Muscle layer of colon (tissue), 2 donors: Measurements from ENCODE around the gene MACO1.
"Not testable (repeated sequence)": the region's sequence is repeated elsewhere in the genome, so short reads cannot be mapped to it uniquely, and the experiment has no call there.

Source experiments
- H3K27ac ChIP-seq: one replicate; pipeline ENCODE4 v1.7.0; 2013; ENCODE audit warnings: low read depth, mild to moderate bottlenecking, low read length, moderate library complexity
- H3K27me3 ChIP-seq, 2 donors: one replicate each; pipeline ENCODE4 v1.7.0; 2013; ENCODE audit warnings: low read length in 2 of 2, mild to moderate bottlenecking in 2 of 2; ENCODE audit not compliant: insufficient read depth in 2 of 2, control insufficient read depth in 1 of 2
- H3K36me3 ChIP-seq: one replicate; pipeline ENCODE4 v1.7.0; 2013; ENCODE audit warnings: mild to moderate bottlenecking, low read length; ENCODE audit not compliant: insufficient read depth
- H3K4me1 ChIP-seq: one replicate; pipeline ENCODE4 v1.7.0; 2013; ENCODE audit warnings: mild to moderate bottlenecking, low read length; ENCODE audit not compliant: insufficient read depth
- H3K4me3 ChIP-seq, 2 donors: one replicate each; pipeline ENCODE4 v1.7.0; 2013; ENCODE audit warnings: low read length in 2 of 2, low read depth in 1 of 2, mild to moderate bottlenecking in 1 of 2, moderate library complexity in 1 of 2
- H3K9ac ChIP-seq: one replicate; pipeline ENCODE4 v1.7.0; 2013; ENCODE audit warnings: low read length
- H3K9me3 ChIP-seq: one replicate; pipeline ENCODE4 v1.7.0; 2013; ENCODE audit warnings: mild to moderate bottlenecking, low read length
- donor health status: abdominal sarcoma.
- donor health status: Adenocarcinoma of cecum.

The MACO1 gene

GRCh38 chr1:25504706-25505595 is 74.3 kb downstream of the MACO1 start:
- Histone ChIP-seq H3K4me1 (peaks cover 17% of the 10 kb centered on the region), H3K27me3 (no peaks in the 10 kb centered on the region), H3K27ac (no peak overlapping the region), H3K9me3 (no peaks in the 10 kb centered on the region), H3K36me3 (no peaks in the 10 kb centered on the region), H3K9ac (no peak overlapping the region), H3K4me3 (no peak overlapping the region)

- Histone ChIP-seq H3K9me3 (no peaks in the 10 kb centered on the region), H3K4me3 (no peak overlapping the region), H3K27me3 (no peaks in the 10 kb centered on the region), H3K9ac (no peak overlapping the region), H3K4me1 (peaks cover 13% of the 10 kb centered on the region), H3K27ac (no peak overlapping the region), H3K36me3 (no peaks in the 10 kb centered on the region)
Measured at GRCh38 chr1:25505656-25506385, 75.1 kb downstream of the MACO1 start.

DNA sequence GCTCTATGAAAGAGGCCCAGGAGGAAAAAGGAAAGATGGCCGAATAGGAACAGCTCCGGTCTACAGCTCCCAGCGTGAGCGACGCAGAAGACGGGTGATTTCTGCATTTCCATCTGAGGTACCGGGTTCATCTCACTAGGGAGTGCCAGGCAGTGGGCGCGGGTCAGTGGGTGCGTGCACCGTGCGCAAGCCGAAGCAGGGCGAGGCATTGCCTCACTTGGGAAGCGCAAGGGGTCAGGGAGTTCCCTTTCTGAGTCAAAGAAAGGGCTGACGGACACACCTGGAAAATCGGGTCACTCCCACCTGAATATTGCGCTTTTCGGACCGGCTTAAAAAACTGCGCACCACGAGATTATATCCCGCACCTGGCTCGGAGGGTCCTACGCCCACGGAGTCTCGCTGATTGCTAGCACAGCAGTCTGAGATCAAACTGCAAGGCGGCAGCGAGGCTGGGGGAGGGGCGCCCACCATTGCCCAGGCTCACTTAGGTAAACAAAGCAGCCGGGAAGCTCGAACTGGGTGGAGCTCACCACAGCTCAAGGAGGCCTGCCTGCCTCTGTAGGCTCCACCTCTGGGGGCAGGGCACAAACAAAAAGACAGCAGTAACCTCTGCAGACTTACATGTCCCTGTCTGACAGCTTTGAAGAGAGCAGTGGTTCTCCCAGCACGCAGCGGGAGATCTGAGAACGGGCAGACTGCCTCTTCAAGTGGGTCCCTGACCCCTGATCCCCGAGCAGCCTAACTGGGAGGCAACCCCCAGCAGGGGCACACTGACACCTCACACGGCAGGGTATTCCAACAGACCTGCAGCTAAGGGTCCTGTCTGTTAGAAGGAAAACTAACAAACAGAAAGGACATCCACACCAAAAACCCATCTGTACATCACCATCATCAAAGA is 76.1 kb downstream of the MACO1 start:
- H3K4me1 ChIP-seq, H3K36me3 ChIP-seq, H3K9ac ChIP-seq, H3K9me3 ChIP-seq, H3K4me3 ChIP-seq, H3K27ac ChIP-seq, H3K27me3 ChIP-seq: not testable (repeated sequence)

DNA sequence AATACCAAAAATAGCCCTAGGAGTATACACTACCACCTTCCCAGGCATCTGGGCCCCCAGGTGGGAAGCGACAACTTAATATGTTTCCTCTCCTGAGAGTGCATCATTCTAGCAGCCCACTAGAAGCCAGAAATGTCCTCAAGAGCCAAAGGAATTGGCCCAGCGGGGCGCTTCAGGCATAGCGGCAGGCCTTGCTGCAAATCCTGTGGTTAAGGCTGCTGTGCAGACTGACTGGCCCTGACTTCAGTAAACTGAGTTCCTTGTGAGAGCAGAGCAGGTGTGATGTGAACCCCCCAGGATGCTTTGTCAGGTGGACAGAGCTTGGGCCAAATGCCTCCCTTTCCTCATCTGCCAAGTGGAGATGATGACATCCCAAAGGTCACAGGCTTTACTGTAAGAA is 83.0 kb downstream of the MACO1 start:
- no peak overlapping the region for H3K9ac ChIP-seq
- no peak overlapping the region for H3K27ac ChIP-seq
- no peak overlapping the region for H3K4me3 ChIP-seq
- H3K4me1 ChIP-seq: no peaks in the 10 kb centered on the region
- no peaks in the 10 kb centered on the region for H3K9me3 ChIP-seq
- no peaks in the 10 kb centered on the region for H3K27me3 ChIP-seq
- H3K36me3 ChIP-seq: no peaks in the 10 kb centered on the region

DNA sequence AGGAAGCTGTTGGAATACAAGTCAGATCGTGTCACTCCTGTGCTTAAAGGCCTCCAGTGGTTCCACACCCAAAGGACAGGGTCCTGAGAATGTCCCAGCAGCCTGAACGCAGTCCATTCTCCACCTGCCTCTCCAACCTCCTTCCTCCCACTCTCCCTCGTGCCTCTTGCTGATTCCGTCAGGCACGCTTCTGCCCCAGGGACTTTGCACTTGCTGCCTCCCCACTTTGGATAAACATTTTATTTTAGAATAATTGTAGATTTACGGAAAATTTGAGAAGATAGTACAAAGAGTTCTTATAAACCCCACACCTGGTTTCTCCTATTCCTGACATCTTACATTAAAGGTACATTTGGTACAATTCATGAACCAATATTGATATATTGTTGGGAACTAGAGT is 84.3 kb downstream of the MACO1 start:
- H3K4me1 ChIP-seq: no peaks in the 10 kb centered on the region
- no peaks in the 10 kb centered on the region for H3K9me3 ChIP-seq
- H3K27ac ChIP-seq: no peak overlapping the region
- no peak overlapping the region for H3K9ac ChIP-seq
- H3K27me3 ChIP-seq: no peaks in the 10 kb centered on the region
- no peak overlapping the region for H3K4me3 ChIP-seq
- no peaks in the 10 kb centered on the region for H3K36me3 ChIP-seq

DNA sequence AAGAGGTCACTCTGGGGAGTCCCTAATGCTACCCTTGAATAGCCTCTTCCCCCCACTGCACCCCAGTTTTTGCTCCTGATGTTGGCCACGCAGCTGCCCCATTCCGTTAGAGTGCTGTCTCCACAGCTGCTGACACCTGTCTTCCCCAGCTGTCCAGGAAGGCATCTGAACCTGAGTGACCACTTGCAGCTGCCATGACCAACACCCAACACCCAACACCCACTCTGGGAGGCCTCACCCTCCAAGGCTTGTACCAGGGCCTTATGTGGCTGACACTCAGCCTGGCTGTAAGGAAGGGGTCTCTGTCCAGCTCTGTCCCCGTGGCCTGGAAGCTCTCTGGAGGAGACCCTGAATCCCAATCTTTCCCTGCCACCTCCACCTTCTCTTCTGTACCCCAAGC is 86.0 kb downstream of the MACO1 start:
- Histone ChIP-seq H3K27ac (no peak overlapping the region), H3K9me3 (no peaks in the 10 kb centered on the region), H3K36me3 (no peaks in the 10 kb centered on the region), H3K4me3 (no peak overlapping the region), H3K27me3 (no peaks in the 10 kb centered on the region), H3K9ac (no peak overlapping the region), H3K4me1 (no peaks in the 10 kb centered on the region)

DNA sequence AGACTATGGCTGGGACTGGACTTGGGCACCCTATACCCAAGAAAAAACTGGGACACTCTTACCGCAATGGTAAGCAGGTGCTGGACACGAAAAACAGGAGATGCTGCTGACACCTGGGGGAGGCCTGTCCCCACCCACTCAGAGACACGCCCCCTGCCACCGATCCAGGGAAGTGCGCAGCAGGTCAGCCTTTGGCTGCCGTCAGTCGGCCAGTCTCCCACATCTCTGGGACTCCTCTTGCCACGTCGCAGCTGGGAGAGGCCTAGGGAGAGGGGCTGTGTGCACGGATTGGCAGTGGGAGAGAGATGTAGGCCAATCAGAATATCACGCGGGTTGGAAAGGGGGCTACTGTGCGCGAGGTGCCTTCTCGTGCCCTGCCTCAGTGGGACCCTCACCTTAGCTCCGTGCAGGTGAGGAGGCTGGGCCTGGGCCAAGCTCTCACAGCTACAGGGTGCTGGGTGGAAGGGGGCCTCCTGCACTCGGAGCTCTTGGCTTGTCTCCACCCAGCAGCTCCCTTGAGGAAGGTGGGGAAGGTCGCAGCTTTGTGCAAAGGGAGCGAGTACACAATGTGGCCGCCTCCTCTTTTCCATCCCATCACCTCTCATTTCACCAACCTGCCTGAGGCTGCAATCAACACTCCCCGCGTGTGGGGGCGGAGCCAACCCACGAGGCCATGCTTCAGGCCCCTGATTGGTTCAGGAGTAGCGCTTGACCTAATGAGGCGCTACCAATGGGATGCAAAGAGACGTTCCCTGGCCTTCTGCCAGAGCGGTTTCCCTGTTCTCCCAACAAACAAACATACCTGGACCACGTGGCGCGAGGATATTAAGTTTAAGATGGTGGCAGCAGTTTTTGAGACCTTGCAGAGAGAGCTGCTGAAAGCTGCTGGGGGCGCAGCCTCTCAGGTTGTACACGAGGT is 87.0 kb downstream of the MACO1 start:
- H3K27ac ChIP-seq: no peak overlapping the region
- H3K4me3 ChIP-seq: no peak overlapping the region
- no peak overlapping the region for H3K9ac ChIP-seq
- H3K36me3 ChIP-seq: no peaks in the 10 kb centered on the region
- H3K9me3 ChIP-seq: no peaks in the 10 kb centered on the region
- no peaks in the 10 kb centered on the region for H3K4me1 ChIP-seq
- no peaks in the 10 kb centered on the region for H3K27me3 ChIP-seq

GRCh38 chr1:25519624-25520023 is 88.9 kb downstream of the MACO1 start:
- no peaks in the 10 kb centered on the region for H3K36me3 ChIP-seq
- H3K27me3 ChIP-seq: no peaks in the 10 kb centered on the region
- H3K27ac ChIP-seq: no peak overlapping the region
- no peaks in the 10 kb centered on the region for H3K4me1 ChIP-seq
- no peak overlapping the region for H3K9ac ChIP-seq
- H3K9me3 ChIP-seq: no peaks in the 10 kb centered on the region
- H3K4me3 ChIP-seq: no peak overlapping the region

GRCh38 chr1:25520446-25521061 is 89.9 kb downstream of the MACO1 start:
- Histone ChIP-seq H3K4me3 (no peak overlapping the region), H3K27ac (no peak overlapping the region), H3K9ac (no peak overlapping the region), H3K36me3 (no peaks in the 10 kb centered on the region), H3K27me3 (no peaks in the 10 kb centered on the region), H3K4me1 (no peaks in the 10 kb centered on the region), H3K9me3 (no peaks in the 10 kb centered on the region)

GRCh38 chr1:25522031-25522655 is 91.4 kb downstream of the MACO1 start:
- Histone ChIP-seq H3K9ac (no peak overlapping the region), H3K9me3 (no peaks in the 10 kb centered on the region), H3K4me1 (no peaks in the 10 kb centered on the region), H3K36me3 (no peaks in the 10 kb centered on the region), H3K4me3 (no peak overlapping the region), H3K27me3 (no peaks in the 10 kb centered on the region), H3K27ac (no peak overlapping the region)
